BE2C (cell line): ENCODE data around the gene FGF11.
"Not testable (repeated sequence)": the region's sequence is repeated elsewhere in the genome, so short reads cannot be mapped to it uniquely, and the experiment has no call there.

Experiments
- DNase-seq: peaks from one replicate; pipeline ENCODE4 v3.0.0-alpha.2; 2020
- H3K27me3 ChIP-seq: fragments of 250-450 bp; sonication (Bioruptor Pico); 2 replicates; pipeline ENCODE4 v1.5.1; 2020; ENCODE audit warnings: mild to moderate bottlenecking
- H3K36me3 ChIP-seq: fragments of 250-450 bp; sonication (Bioruptor Pico); 2 replicates; pipeline ENCODE4 v1.5.1; 2020; ENCODE audit warnings: mild to moderate bottlenecking
- H3K4me1 ChIP-seq: fragments of 250-450 bp; sonication (Bioruptor Pico); 2 replicates; pipeline ENCODE4 v1.5.1; 2020
- H3K4me3 ChIP-seq: 2 replicates; pipeline ENCODE4 v1.5.1; 2011; ENCODE audit warnings: low read depth, low read length
- H3K9me3 ChIP-seq: fragments of 250-450 bp; sonication (Bioruptor Pico); 2 replicates; pipeline ENCODE4 v1.5.1; 2020
- TF ChIP-seq, protein P1 (sequence below): IDR thresholded peaks from 2 replicates; pipeline ENCODE4 v1.5.1; 2012; ENCODE audit warnings: mild to moderate bottlenecking, low read depth, low read length

Gene FGF11

DNA sequence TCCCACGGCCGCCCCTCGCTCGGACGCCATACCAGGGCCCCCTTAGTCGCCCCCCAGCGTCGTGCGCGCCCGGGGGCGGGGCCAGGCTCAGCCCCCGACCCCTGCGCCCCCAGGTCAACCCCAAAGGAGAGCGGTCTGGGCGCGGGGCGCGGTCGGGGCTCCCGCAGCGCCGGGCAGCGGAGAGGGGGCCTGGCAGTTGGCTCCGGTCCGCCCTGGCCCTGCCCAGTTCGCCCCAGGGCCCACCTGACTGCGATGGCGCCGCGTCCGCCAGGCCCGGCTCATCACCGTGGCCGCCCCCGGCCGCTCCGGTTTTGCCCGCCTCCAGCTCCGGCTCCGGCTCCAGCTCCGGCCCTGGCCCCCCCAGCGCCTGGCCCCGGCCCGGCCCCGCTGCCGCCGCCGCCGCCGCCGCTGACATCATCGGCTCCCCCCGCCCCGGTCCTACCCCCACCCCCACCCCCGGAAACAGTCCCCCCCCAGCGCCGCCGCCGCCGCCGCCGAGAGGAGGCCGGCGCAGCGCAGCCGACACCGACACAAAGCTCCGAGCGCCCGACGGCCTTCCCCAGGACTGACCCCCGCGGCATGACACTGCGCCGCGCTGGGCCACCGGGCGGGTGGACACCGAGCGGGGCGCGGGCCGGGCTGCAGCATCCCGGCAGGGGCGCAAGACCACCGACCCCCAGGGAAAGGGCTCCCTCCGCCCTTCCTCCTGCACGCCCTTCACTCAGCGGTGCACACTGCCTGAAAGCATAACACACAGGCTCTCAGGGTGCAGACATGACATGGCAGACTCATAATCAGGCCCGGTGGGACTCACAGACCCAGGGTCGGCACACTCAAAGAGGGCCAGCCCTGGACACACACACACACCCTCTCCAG lies 40.1 kb downstream of the FGF11 start, which contains the start of gene ZBTB4:
ZBTB4 (minus strand) TSS at position 419 of the 876 bp plus-strand sequence. CDS start 12,830 bp downstream, outside the sequence.
- Histone ChIP-seq H3K4me3 (peak within 1 kb of the TSS; percentile 63), H3K36me3 (no peaks in the 10 kb centered on the region), H3K4me1 (no peaks in the 10 kb centered on the region), H3K9me3 (no peaks in the 10 kb centered on the region), H3K27me3 (no peaks in the 10 kb centered on the region)
- DNase-seq = peak; percentile 44
- TF ChIP-seq, protein P1, sequence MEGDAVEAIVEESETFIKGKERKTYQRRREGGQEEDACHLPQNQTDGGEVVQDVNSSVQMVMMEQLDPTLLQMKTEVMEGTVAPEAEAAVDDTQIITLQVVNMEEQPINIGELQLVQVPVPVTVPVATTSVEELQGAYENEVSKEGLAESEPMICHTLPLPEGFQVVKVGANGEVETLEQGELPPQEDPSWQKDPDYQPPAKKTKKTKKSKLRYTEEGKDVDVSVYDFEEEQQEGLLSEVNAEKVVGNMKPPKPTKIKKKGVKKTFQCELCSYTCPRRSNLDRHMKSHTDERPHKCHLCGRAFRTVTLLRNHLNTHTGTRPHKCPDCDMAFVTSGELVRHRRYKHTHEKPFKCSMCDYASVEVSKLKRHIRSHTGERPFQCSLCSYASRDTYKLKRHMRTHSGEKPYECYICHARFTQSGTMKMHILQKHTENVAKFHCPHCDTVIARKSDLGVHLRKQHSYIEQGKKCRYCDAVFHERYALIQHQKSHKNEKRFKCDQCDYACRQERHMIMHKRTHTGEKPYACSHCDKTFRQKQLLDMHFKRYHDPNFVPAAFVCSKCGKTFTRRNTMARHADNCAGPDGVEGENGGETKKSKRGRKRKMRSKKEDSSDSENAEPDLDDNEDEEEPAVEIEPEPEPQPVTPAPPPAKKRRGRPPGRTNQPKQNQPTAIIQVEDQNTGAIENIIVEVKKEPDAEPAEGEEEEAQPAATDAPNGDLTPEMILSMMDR = no peak

DNA sequence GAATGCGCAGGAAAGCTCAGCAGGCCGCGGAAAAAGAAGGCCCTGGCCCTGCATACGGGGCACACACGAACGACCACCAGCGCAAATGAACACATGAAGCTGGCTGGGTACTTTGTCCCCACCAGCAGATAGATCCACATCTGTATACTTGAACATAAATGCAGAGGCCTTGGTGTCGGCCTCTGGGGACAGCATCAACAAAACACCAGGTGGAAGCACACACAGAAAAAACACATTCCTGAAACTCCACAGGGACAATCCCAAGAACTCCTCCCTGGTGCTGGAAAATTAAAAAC lies 40.7 kb downstream of the FGF11 start:
- TF ChIP-seq, protein P1 = no peak
- H3K9me3 ChIP-seq = no peaks in the 10 kb centered on the region
- DNase-seq = no peak
- no peaks in the 10 kb centered on the region for H3K36me3 ChIP-seq
- H3K27me3 ChIP-seq = no peaks in the 10 kb centered on the region
- peak overlapping the region; percentile 63 for H3K4me3 ChIP-seq
- H3K4me1 ChIP-seq = no peaks in the 10 kb centered on the region

DNA sequence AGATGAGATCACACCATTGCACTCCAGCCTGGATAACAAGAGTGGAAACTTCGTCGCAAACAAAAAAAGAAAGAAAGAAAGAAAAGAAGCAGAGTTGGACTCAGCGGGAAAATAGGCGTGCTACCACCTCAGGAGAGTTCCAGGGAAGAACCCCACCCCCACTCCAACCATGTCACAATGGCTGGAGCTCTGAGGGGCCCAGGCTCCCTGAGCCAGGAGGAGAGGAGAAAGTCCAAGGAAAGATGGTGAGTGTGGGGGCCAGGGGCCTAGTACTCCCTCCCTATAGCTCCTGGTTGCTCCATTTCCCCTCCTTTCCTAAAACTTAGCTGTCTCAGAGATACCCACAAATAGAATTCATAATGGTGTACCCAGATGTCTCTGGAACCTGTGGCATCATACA lies 42.0 kb downstream of the FGF11 start, which contains the start of gene SLC35G6:
SLC35G6 (plus strand) TSS at position 172 of the 400 bp plus-strand sequence; CDS start at position 243, 71 bp downstream.
- H3K4me1 ChIP-seq = not testable (repeated sequence)
- H3K4me3 ChIP-seq = peak within 1 kb of the TSS; percentile 63; the same call in 1 of the 2 replicates

DNA sequence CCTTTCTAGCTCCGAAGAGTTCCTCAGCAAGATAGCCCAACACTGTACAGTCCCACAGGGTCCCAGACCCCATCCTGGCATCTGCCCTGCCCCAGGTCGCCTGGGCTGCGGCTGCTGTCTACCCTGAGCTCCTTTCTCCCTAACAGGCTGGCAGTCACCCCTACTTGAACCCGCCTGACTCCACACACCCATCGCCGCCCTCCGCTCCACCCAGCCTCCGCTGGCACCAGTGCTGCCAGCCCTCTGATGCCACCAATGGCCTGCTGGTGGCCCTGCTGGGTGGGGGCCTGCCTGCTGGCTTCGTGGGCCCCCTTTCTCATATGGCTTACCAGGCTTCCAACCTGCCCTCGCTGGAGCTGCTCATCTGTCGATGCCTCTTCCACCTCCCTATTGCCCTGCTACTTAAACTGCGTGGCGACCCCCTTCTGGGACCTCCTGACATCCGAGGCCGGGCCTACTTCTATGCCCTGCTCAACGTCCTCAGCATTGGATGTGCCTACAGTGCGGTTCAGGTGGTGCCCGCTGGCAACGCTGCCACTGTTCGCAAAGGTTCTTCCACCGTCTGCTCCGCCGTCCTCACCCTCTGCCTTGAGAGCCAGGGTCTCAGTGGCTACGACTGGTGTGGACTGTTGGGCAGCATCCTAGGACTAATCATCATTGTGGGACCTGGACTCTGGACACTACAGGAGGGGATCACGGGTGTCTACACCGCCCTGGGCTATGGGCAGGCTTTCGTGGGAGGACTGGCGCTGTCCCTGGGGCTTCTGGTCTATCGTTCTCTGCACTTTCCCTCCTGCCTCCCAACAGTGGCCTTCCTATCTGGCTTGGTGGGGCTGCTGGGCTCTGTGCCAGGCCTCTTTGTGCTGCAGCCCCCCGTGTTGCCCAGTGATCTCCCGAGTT lies 42.8 kb downstream of the FGF11 start:
- not testable (repeated sequence) for H3K27me3 ChIP-seq, H3K36me3 ChIP-seq, DNase-seq, H3K9me3 ChIP-seq, H3K4me3 ChIP-seq, H3K4me1 ChIP-seq

More for the DNA sequence above, 42.0 kb downstream of the FGF11 start, which contains the start of gene SLC35G6:
- not testable (repeated sequence) for DNase-seq, H3K27me3 ChIP-seq, H3K36me3 ChIP-seq, H3K9me3 ChIP-seq

DNA sequence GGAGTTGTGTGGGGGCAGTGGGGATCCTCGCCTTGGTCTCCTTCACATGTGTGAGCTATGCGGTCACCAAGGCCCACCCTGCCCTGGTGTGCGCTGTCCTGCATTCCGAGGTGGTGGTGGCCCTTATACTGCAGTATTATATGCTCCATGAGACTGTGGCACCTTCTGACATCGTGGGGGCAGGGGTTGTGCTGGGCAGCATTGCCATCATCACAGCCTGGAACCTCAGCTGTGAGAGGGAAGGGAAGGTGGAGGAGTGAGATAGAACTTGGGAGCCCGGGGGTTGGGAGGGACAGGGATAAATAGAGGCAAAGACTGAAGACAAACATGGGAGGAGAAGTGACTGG lies 43.4 kb downstream of the FGF11 start:
- not testable (repeated sequence) for H3K36me3 ChIP-seq, DNase-seq, H3K4me1 ChIP-seq, H3K27me3 ChIP-seq, H3K9me3 ChIP-seq
- peak overlapping the region; percentile 81 for H3K4me3 ChIP-seq

DNA sequence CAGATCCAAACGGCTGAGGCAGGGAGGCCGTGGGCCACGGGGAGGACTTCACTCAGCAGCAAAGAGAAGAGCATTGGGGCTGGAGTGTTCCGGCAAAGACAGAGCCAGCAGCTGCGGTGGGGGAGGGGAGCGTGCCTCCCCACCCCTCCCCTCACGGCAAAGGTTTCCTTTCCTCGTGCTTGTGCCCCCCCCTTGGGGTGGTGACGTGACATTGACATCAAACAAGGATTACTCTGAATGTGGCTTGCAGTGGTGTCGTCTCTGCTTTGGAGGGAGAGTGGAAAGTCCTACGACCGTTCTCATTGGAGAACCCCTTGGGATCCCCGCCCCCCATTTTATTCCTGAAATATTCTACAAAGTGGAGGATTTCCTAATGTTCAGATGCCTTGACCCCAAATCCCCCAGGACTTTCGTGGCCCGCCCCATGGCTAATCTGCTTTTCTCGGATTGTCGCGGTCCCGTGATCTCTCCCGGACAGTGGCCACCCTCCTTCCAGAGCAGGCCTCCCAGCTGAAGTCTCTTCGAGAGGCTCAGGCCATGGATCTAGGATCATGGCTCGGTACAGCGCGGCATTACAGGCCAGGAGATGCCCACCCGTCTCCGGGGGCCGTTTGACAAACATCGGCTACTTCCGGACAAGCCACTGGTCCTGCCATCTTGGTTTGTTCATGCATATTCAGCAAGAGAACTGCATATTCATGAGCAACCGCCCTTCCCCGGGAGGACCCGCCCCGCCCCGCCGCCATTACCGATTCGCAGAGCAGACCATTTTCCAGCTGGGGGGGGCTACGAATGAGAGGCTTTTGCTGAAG lies 44.1 kb downstream of the FGF11 start:
- no peaks in the 10 kb centered on the region for H3K9me3 ChIP-seq
- peak overlapping the region; percentile 81 for H3K4me3 ChIP-seq
- no peaks in the 10 kb centered on the region for H3K27me3 ChIP-seq
- no peaks in the 10 kb centered on the region for H3K4me1 ChIP-seq
- peak; percentile 81 for DNase-seq
- H3K36me3 ChIP-seq = no peaks in the 10 kb centered on the region
- TF ChIP-seq, protein P1 = no peak
